Breast epithelium (tissue), 4 donors: ENCODE results near the gene ITPR1. TPM values are rescaled to one million over a fixed set of nuclear protein-coding genes. Genes with fewer than 3 reads are reported as not detected.

Experiments
- DNase-seq, 2 donors: peaks; one replicate each; pipeline ENCODE4 v3.0.0-alpha.2; 2019; ENCODE audit warnings: low spot score in 2 of 2
- H3K27ac ChIP-seq, 2 donors: fragments of 200-600 bp; sonication (generic) in 1 of 2; one replicate each; pipeline ENCODE4 v1.5.1; 2016 to 2019; ENCODE audit warnings: mild to moderate bottlenecking in 1 of 2
- H3K27me3 ChIP-seq, 2 donors: fragments of 200-600 bp; sonication (generic) in 1 of 2; one replicate each; pipeline versions ENCODE4 v1.5.1 to v1.6.0; 2017 to 2019; ENCODE audit warnings: control low read depth in 1 of 2, mild to moderate bottlenecking in 1 of 2
- H3K36me3 ChIP-seq: fragments of 200-600 bp; one replicate; pipeline ENCODE4 v1.5.1; 2019
- H3K4me1 ChIP-seq, 2 donors: fragments of 200-600 bp; sonication (generic); one replicate each; pipeline ENCODE4 v1.5.1; 2016 to 2019; ENCODE audit warnings: control low read depth in 1 of 2
- H3K4me3 ChIP-seq, 3 donors: fragments of 200-600 bp; sonication (generic); 1 replicate in 2 of 3; 2 replicates in 1 of 3; pipeline ENCODE4 v1.5.1; 2016 to 2019; ENCODE audit warnings: mild to moderate bottlenecking in 3 of 3, moderate library complexity in 2 of 3
- H3K9me3 ChIP-seq, 2 donors: fragments of 200-600 bp; sonication (generic) in 1 of 2; one replicate each; pipeline ENCODE4 v1.5.1; 2016 to 2019; ENCODE audit warnings: control low read depth in 1 of 2
- CTCF ChIP-seq, 3 donors: fragments of 450-650 bp; IDR thresholded peaks; one replicate each; pipeline ENCODE4 v1.5.1; 2016 to 2017; ENCODE audit warnings: antibody characterized with exemption in 3 of 3, mild to moderate bottlenecking in 3 of 3, moderate library complexity in 3 of 3
- POLR2A ChIP-seq: fragments of 450-650 bp; IDR thresholded peaks from one replicate; pipeline ENCODE4 v1.6.1; 2016; ENCODE audit warnings: antibody characterized with exemption, mild to moderate bottlenecking, moderate library complexity
- POLR2AphosphoS5 ChIP-seq, 3 donors: sonication (generic); formaldehyde crosslinking; IDR thresholded peaks; one replicate each; pipeline ENCODE4 v1.6.1; 2017; ENCODE audit warnings: antibody characterized with exemption in 3 of 3
- intact Hi-C: fragments of 100-400 bp; cut with DNase I; formaldehyde crosslinking; loops from one replicate; pipeline ENCODE4 v1.15.1; 2023; ENCODE audit warnings: low total_unique reads
- total RNA-seq, 3 donors: library from RNA; depleted of rRNA; stranded (reverse); fragments of >200 nt; gene quantifications; one replicate each; pipeline ENCODE4 v1.1.0, GENCODE V29; 2016

The ITPR1 gene
- total RNA-seq, 3 donors from 2014 or later = 53.8 to 227 (median 174) TPM

GRCh38 chr3:4546346-4547178 is 53.4 kb downstream of the ITPR1 start:
- no peak overlapping the region for H3K27ac ChIP-seq
- intact Hi-C loops = no loop called here

GRCh38 chr3:4547799-4548198 is 54.7 kb downstream of the ITPR1 start:
- no peaks in the 10 kb centered on the region for H3K9me3 ChIP-seq
- TF ChIP-seq POLR2AphosphoS5 (IDR thresholded peaks at IDR 0.05) (no peak), POLR2A (no peak), CTCF (IDR thresholded peaks at IDR 0.05) (no peak)
- no peak for DNase-seq
- H3K36me3 ChIP-seq = no peaks in the 10 kb centered on the region
- H3K4me3 ChIP-seq = no peak overlapping the region
- intact Hi-C loops = no loop called here
- H3K27me3 ChIP-seq = no peaks in the 10 kb centered on the region
- H3K4me1 ChIP-seq = no peaks in the 10 kb centered on the region
- peak overlapping the region in 1 of 2 donors; percentile 52 for H3K27ac ChIP-seq

More at GRCh38 chr3:4546346-4547178, 53.4 kb downstream of the ITPR1 start:
- H3K27me3 ChIP-seq = no peaks in the 10 kb centered on the region
- H3K4me3 ChIP-seq = no peak overlapping the region
- no peaks in the 10 kb centered on the region for H3K4me1 ChIP-seq
- DNase-seq = no peak
- no peaks in the 10 kb centered on the region for H3K36me3 ChIP-seq
- TF ChIP-seq CTCF (IDR thresholded peaks at IDR 0.05) (no peak), POLR2A (no peak), POLR2AphosphoS5 (IDR thresholded peaks at IDR 0.05) (no peak)
- no peaks in the 10 kb centered on the region for H3K9me3 ChIP-seq

GRCh38 chr3:4548356-4548755 is 55.2 kb downstream of the ITPR1 start:
- intact Hi-C loops = no loop called here
- Histone ChIP-seq H3K4me3 (no peak overlapping the region), H3K4me1 (no peaks in the 10 kb centered on the region), H3K9me3 (no peaks in the 10 kb centered on the region), H3K27me3 (no peaks in the 10 kb centered on the region), H3K27ac (peak overlapping the region; percentile 25 to 52), H3K36me3 (no peaks in the 10 kb centered on the region)
- TF ChIP-seq POLR2AphosphoS5 (IDR thresholded peaks at IDR 0.05) (no peak), CTCF (IDR thresholded peaks at IDR 0.05) (no peak), POLR2A (no peak)
- no peak for DNase-seq

GRCh38 chr3:4548780-4549179 is 55.6 kb downstream of the ITPR1 start:
- no peak for DNase-seq

More at GRCh38 chr3:4548780-4549179, 55.6 kb downstream of the ITPR1 start:
- H3K36me3 ChIP-seq = no peaks in the 10 kb centered on the region
- H3K27me3 ChIP-seq = no peaks in the 10 kb centered on the region
- intact Hi-C loops = no loop called here
- no peaks in the 10 kb centered on the region for H3K4me1 ChIP-seq
- H3K9me3 ChIP-seq = no peaks in the 10 kb centered on the region
- H3K27ac ChIP-seq = peak overlapping the region; percentile 25 to 52
- no peak overlapping the region for H3K4me3 ChIP-seq
- TF ChIP-seq POLR2AphosphoS5 (IDR thresholded peaks at IDR 0.05) = no peak
- TF ChIP-seq CTCF (IDR thresholded peaks at IDR 0.05) = no peak
- TF ChIP-seq POLR2A = no peak
